SK-N-SH treated with all-trans-retinoic acid at 6 μM for 48 hours (cell line): ENCODE measurements around the gene CCDC187.

ENCODE experiments used
- ATAC-seq: fragments of 200-7000 bp; cut with Tn5 transposase; 3 replicates; pipeline ENCODE4 v1.9.1; 2020; ENCODE audit warnings: mild to moderate bottlenecking, moderate library complexity
- ARNTL ChIP-seq: fragments of 450-650 bp; formaldehyde crosslinking; IDR thresholded peaks from 2 replicates; pipeline ENCODE4 v1.5.0; 2020; ENCODE audit warnings: low read depth, mild to moderate bottlenecking, moderate library complexity, borderline replicate concordance
- BACH2 ChIP-seq: fragments of 250-450 bp; sonication (Bioruptor Pico); IDR thresholded peaks from 2 replicates; pipeline ENCODE4 v1.9.0; 2021; ENCODE audit warnings: mild to moderate bottlenecking, borderline replicate concordance
- CREB5 ChIP-seq: fragments of 250-450 bp; sonication (Bioruptor Pico); IDR thresholded peaks from 2 replicates; pipeline ENCODE4 v1.5.1; 2020; ENCODE audit warnings: low read depth, mild to moderate bottlenecking, moderate library complexity
- CSDC2 ChIP-seq: fragments of 250-450 bp; sonication (Bioruptor Pico); IDR thresholded peaks from 2 replicates; pipeline ENCODE4 v1.5.0; 2020; ENCODE audit warnings: mild to moderate bottlenecking, moderate library complexity
- CSRNP3 ChIP-seq: fragments of 250-450 bp; sonication (Bioruptor Pico); IDR thresholded peaks from 2 replicates; pipeline ENCODE4 v1.5.1; 2021; ENCODE audit warnings: mild to moderate bottlenecking, moderate library complexity
- ESRRG ChIP-seq: fragments of 250-450 bp; sonication (Bioruptor Pico); IDR thresholded peaks from 2 replicates; pipeline ENCODE4 v1.6.1; 2021; ENCODE audit warnings: mild to moderate bottlenecking
- GLIS3 ChIP-seq: fragments of 250-450 bp; sonication (Bioruptor Pico); IDR thresholded peaks from 2 replicates; pipeline ENCODE4 v1.5.0; 2020; ENCODE audit warnings: mild to moderate bottlenecking, moderate library complexity
- ISL1 ChIP-seq: fragments of 250-450 bp; sonication (Bioruptor Pico); IDR thresholded peaks from 2 replicates; pipeline ENCODE4 v2.1.2; 2022; ENCODE audit warnings: mild to moderate bottlenecking, moderate library complexity
- OSR1 ChIP-seq: fragments of 250-450 bp; sonication (Bioruptor Pico); IDR thresholded peaks from 2 replicates; pipeline ENCODE4 v1.8.0; 2022; ENCODE audit warnings: moderate library complexity, mild to moderate bottlenecking, inconsistent platforms
- POU6F1 ChIP-seq: fragments of 250-450 bp; sonication (Bioruptor Pico); IDR thresholded peaks from 2 replicates; pipeline ENCODE4 v1.8.0; 2021; ENCODE audit warnings: low read depth, mild to moderate bottlenecking, moderate library complexity, borderline replicate concordance
- PPARA ChIP-seq: fragments of 250-450 bp; sonication (Bioruptor Pico); IDR thresholded peaks from 2 replicates; pipeline ENCODE4 v1.5.0; 2020; ENCODE audit warnings: mild to moderate bottlenecking, borderline replicate concordance
- SNAI2 ChIP-seq: fragments of 250-450 bp; sonication (Bioruptor Pico); IDR thresholded peaks from 2 replicates; pipeline ENCODE4 v1.5.0; 2020; ENCODE audit warnings: mild to moderate bottlenecking, moderate library complexity
- TCF4 ChIP-seq: fragments of 250-450 bp; sonication (Bioruptor Pico); IDR thresholded peaks from 2 replicates; pipeline ENCODE4 v1.8.0; 2021; ENCODE audit warnings: mild to moderate bottlenecking, moderate library complexity, borderline replicate concordance
- TSHZ2 ChIP-seq: fragments of 250-450 bp; sonication (Bioruptor Pico); IDR thresholded peaks from 2 replicates; pipeline ENCODE4 v1.5.0; 2020; ENCODE audit warnings: mild to moderate bottlenecking, moderate library complexity
- ZC3H10 ChIP-seq: fragments of 250-450 bp; sonication (Bioruptor Pico); IDR thresholded peaks from 2 replicates; pipeline ENCODE4 v1.5.1; 2021; ENCODE audit warnings: mild to moderate bottlenecking, moderate library complexity
- ZFP30 ChIP-seq: fragments of 450-650 bp; formaldehyde crosslinking; IDR thresholded peaks from 2 replicates; pipeline ENCODE4 v1.5.0; 2022; ENCODE audit warnings: mild to moderate bottlenecking, moderate library complexity
- ZNF8 ChIP-seq: fragments of 450-650 bp; formaldehyde crosslinking; IDR thresholded peaks from 2 replicates; pipeline ENCODE4 v1.5.0; 2020; ENCODE audit warnings: mild to moderate bottlenecking, moderate library complexity

The CCDC187 gene

GRCh38 chr9:136262671-136263178 is 41.2 kb downstream of the CCDC187 start:
- no peak for ATAC-seq
- no peak for TF ChIP-seq TSHZ2 (CRISPR knock-in tag)
- no peak for TF ChIP-seq ESRRG (CRISPR knock-in tag)
- TF ChIP-seq TCF4 (CRISPR knock-in tag), result no peak
- TF ChIP-seq ARNTL (CRISPR knock-in tag), result no peak
- TF ChIP-seq POU6F1 (CRISPR knock-in tag), result no peak
- no peak for TF ChIP-seq GLIS3
- no peak for TF ChIP-seq CREB5 (CRISPR knock-in tag)
- TF ChIP-seq, all 23 proteins: peak for 0

- ATAC-seq, result no peak
- no peak for TF ChIP-seq GLIS3
- no peak for TF ChIP-seq ESRRG (CRISPR knock-in tag)
- no peak for TF ChIP-seq ZNF8 (CRISPR knock-in tag)
- TF ChIP-seq ZFP30 (CRISPR knock-in tag), result no peak
- no peak for TF ChIP-seq TCF4 (CRISPR knock-in tag)
- no peak for TF ChIP-seq CSRNP3 (CRISPR knock-in tag)
- TF ChIP-seq BACH2 (CRISPR knock-in tag), result no peak
- TF ChIP-seq ZC3H10 (CRISPR knock-in tag), result no peak
- TF ChIP-seq OSR1, result no peak
- no peak for TF ChIP-seq ARNTL (CRISPR knock-in tag)
- TF ChIP-seq CREB5 (CRISPR knock-in tag), result no peak
- no peak for TF ChIP-seq ISL1 (CRISPR knock-in tag)
Observed at GRCh38 chr9:136261686-136262430, 42.0 kb downstream of the CCDC187 start.

- no peak for TF ChIP-seq CSDC2 (CRISPR knock-in tag)
- no peak for TF ChIP-seq ZC3H10 (CRISPR knock-in tag)
- TF ChIP-seq SNAI2 (CRISPR knock-in tag), result no peak
- no peak for TF ChIP-seq PPARA (CRISPR knock-in tag)
- no peak for TF ChIP-seq BACH2 (CRISPR knock-in tag)
- no peak for TF ChIP-seq CSRNP3 (CRISPR knock-in tag)
- no peak for TF ChIP-seq ISL1 (CRISPR knock-in tag)
- no peak for TF ChIP-seq ZFP30 (CRISPR knock-in tag)
- TF ChIP-seq TSHZ2 (CRISPR knock-in tag), result no peak
- no peak for ATAC-seq
Observed at GRCh38 chr9:136260936-136261472, 42.9 kb downstream of the CCDC187 start.
